ENCODE measurements around the gene ANKLE2.
"Not testable (repeated sequence)": the region's sequence is repeated elsewhere in the genome, so short reads cannot be mapped to it uniquely, and the experiment has no call there.

- TF ChIP-seq KLF13 (CRISPR knock-in tag; IDR thresholded peaks at IDR 0.05); NR2C2 (CRISPR knock-in tag; IDR thresholded peaks at IDR 0.05; ENCODE audit: borderline replicate concordance); HIVEP1 (CRISPR knock-in tag; IDR thresholded peaks at IDR 0.05); SRF (IDR thresholded peaks at IDR 0.05; ENCODE audit: low read depth, low read length); ATF3 (CRISPR knock-in tag; IDR thresholded peaks at IDR 0.05); KDM5B (CRISPR knock-in tag; IDR thresholded peaks at IDR 0.05; ENCODE audit: borderline replicate concordance); ZNF891 (CRISPR knock-in tag; IDR thresholded peaks at IDR 0.05); ZNF766 (CRISPR knock-in tag; IDR thresholded peaks at IDR 0.05; ENCODE audit: borderline replicate concordance); KDM5A (IDR thresholded peaks at IDR 0.05; ENCODE audit: borderline replicate concordance, low read length); ZBTB43 (CRISPR knock-in tag; conservative IDR thresholded peaks at IDR 0.05); ZNF703 (CRISPR knock-in tag; IDR thresholded peaks at IDR 0.05; ENCODE audit: borderline replicate concordance); KDM1A (CRISPR knock-in tag; IDR thresholded peaks at IDR 0.05); CTCF (CRISPR knock-in tag; IDR thresholded peaks at IDR 0.05): not testable (repeated sequence)
- TF ChIP-seq, protein P1, sequence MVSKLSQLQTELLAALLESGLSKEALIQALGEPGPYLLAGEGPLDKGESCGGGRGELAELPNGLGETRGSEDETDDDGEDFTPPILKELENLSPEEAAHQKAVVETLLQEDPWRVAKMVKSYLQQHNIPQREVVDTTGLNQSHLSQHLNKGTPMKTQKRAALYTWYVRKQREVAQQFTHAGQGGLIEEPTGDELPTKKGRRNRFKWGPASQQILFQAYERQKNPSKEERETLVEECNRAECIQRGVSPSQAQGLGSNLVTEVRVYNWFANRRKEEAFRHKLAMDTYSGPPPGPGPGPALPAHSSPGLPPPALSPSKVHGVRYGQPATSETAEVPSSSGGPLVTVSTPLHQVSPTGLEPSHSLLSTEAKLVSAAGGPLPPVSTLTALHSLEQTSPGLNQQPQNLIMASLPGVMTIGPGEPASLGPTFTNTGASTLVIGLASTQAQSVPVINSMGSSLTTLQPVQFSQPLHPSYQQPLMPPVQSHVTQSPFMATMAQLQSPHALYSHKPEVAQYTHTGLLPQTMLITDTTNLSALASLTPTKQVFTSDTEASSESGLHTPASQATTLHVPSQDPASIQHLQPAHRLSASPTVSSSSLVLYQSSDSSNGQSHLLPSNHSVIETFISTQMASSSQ (IDR thresholded peaks at IDR 0.05; ENCODE audit: low read depth): not testable (repeated sequence)
- TF ChIP-seq, protein P1 (CRISPR knock-in tag; IDR thresholded peaks at IDR 0.05; ENCODE audit: borderline replicate concordance): not testable (repeated sequence)
Observed at GRCh38 chr12:132753670-132754069, 8.0 kb downstream of the ANKLE2 start.
